OCI-LY7 (cell line): ENCODE results near the gene CHST7. TPM values are rescaled to one million over a fixed set of nuclear protein-coding genes. Genes with fewer than 3 reads are reported as not detected.

Source experiments
- BruUV-seq: library from RNA; stranded (reverse); fragments of 400-500 nt; replicated peaks from 2 replicates; lab custom pipeline; 2021; lab: Mats Ljungman, UMichigan
- CTCF ChIA-PET: fragments of 300-600 bp; sonication (Branson Sonifier 250); formaldehyde crosslinking; loops from one replicate; lab custom pipeline; 2022; ENCODE audit warnings: antibody characterized with exemption; ENCODE audit not compliant: unreplicated experiment; lab: Charles Lee
- POLR2A ChIA-PET: fragments of 300-600 bp; sonication (Branson Sonifier 250); formaldehyde crosslinking; loops from one replicate; lab custom pipeline; 2022; ENCODE audit warnings: antibody characterized with exemption; lab: Charles Lee
- DNase-seq: peaks from one replicate; pipeline ENCODE4 v3.0.0-alpha.2; 2015; ENCODE audit warnings: low spot score
- H2AFZ ChIP-seq: fragments of 200-600 bp; sonication (generic), shearing (Covaris generic); 2 replicates; pipeline ENCODE4 v1.6.1; 2014; ENCODE audit warnings: mild to moderate bottlenecking, antibody characterized with exemption, low read length, moderate library complexity
- H3K27ac ChIP-seq: fragments of 200-600 bp; sonication (generic); 2 replicates; pipeline ENCODE4 v1.5.1; 2014; ENCODE audit warnings: mixed run types, low read depth, mild to moderate bottlenecking, moderate library complexity, low read length, inconsistent platforms; ENCODE audit not compliant: poor library complexity, severe bottlenecking
- H3K36me3 ChIP-seq: fragments of 200-600 bp; sonication (generic); 2 replicates; pipeline ENCODE4 v1.6.1; 2014; ENCODE audit warnings: mild to moderate bottlenecking, antibody characterized with exemption, low read length, moderate library complexity, mixed read lengths; ENCODE audit not compliant: insufficient read depth
- H3K4me1 ChIP-seq: fragments of 200-600 bp; sonication (generic); 2 replicates; pipeline ENCODE4 v1.5.1; 2014; ENCODE audit warnings: mild to moderate bottlenecking, low read length; ENCODE audit not compliant: insufficient read depth, poor library complexity, severe bottlenecking
- H3K4me2 ChIP-seq: fragments of 200-600 bp; sonication (generic); 2 replicates; pipeline ENCODE4 v1.6.1; 2014; ENCODE audit warnings: mild to moderate bottlenecking, low read length
- H3K4me3 ChIP-seq: fragments of 200-600 bp; sonication (generic); 2 replicates; pipeline ENCODE4 v1.5.1; 2014; ENCODE audit warnings: mild to moderate bottlenecking, low read depth, low read length; ENCODE audit not compliant: poor library complexity, severe bottlenecking
- H3K79me2 ChIP-seq: fragments of 200-600 bp; sonication (generic); 2 replicates; pipeline ENCODE4 v1.6.1; 2016; ENCODE audit warnings: low read depth, mild to moderate bottlenecking, low read length, moderate library complexity, mixed read lengths; ENCODE audit not compliant: insufficient read depth
- H3K9me2 ChIP-seq: fragments of 200-600 bp; sonication (generic); 2 replicates; pipeline ENCODE4 v1.6.1; 2016; ENCODE audit warnings: mild to moderate bottlenecking, low read length, mixed read lengths; ENCODE audit not compliant: insufficient read depth
- H3K9me3 ChIP-seq: fragments of 200-600 bp; sonication (generic); 2 replicates; pipeline ENCODE4 v1.6.1; 2014; ENCODE audit warnings: mild to moderate bottlenecking, mixed run types, low read length, mixed read lengths
- H4K20me1 ChIP-seq: fragments of 200-600 bp; sonication (generic); 2 replicates; pipeline ENCODE4 v1.6.1; 2014; ENCODE audit warnings: mild to moderate bottlenecking, antibody characterized with exemption, low read length, moderate library complexity, mixed read lengths; ENCODE audit not compliant: insufficient read depth
- CTCF ChIP-seq: fragments of 200-600 bp; sonication (generic); conservative IDR thresholded peaks from 2 replicates; pipeline ENCODE4 v1.5.1; 2014; ENCODE audit warnings: mild to moderate bottlenecking, antibody characterized with exemption, low read length, moderate library complexity, mixed read lengths
- EZH2phosphoT487 ChIP-seq: fragments of 200-600 bp; sonication (generic); IDR thresholded peaks from 2 replicates; pipeline ENCODE4 v1.6.1; 2018; ENCODE audit warnings: low read depth, borderline replicate concordance, mild to moderate bottlenecking, mixed run types, antibody characterized with exemption, low read length, moderate library complexity, mixed read lengths
- intact Hi-C: fragments of 100-400 bp; cut with micrococcal nuclease; formaldehyde crosslinking; loops from one replicate; pipeline ENCODE4 v1.10.0; 2022; ENCODE audit not compliant: unreplicated experiment
- total RNA-seq, 2 experiments: library from RNA; depleted of rRNA in 1 of 2; stranded (reverse); fragments of >200 nt in 1 of 2; shearing (Covaris generic) in 1 of 2; gene quantifications; 2 replicates each; pipeline ENCODE4 v1.2.3, GENCODE V29; 2014 to 2022

The CHST7 gene
- total RNA-seq, 2 experiments from 2014 or later, result 2.0 to 5.3 TPM

- intact Hi-C loops, result no loop called here
- no peaks in the 10 kb centered on the region; the same call in 1 of the 2 replicates for H4K20me1 ChIP-seq
- CTCF ChIA-PET, result no interaction called here
Observed at GRCh38 chrX:46551494-46552128, 22.0 kb upstream of the CHST7 start.

GRCh38 chrX:46553935-46554334, 19.6 kb upstream of the CHST7 start:
- CTCF ChIA-PET, result no interaction called here
- DNase-seq, result no peak
- Histone ChIP-seq H3K4me2 (no peak overlapping the region), H4K20me1 (no peaks in the 10 kb centered on the region), H3K9me3 (no peaks in the 10 kb centered on the region), H2AFZ (no peak overlapping the region), H3K9me2 (no peaks in the 10 kb centered on the region), H3K27ac (no peak overlapping the region), H3K4me1 (peaks cover 8% of the 10 kb centered on the region), H3K79me2 (no peaks in the 10 kb centered on the region), H3K4me3 (no peak overlapping the region), H3K36me3 (no peaks in the 10 kb centered on the region; the same call in 1 of the 2 replicates)
- no TSS peak for BruUV-seq
- intact Hi-C loops, result loop anchor here (2.0 kb wide), 1 partner anchor 243 kb away; no protein-coding TSS in a partner anchor
- POLR2A ChIA-PET, result no interaction called here
- TF ChIP-seq EZH2phosphoT487, result no peak
- TF ChIP-seq CTCF, result no peak

More at GRCh38 chrX:46551494-46552128, 22.0 kb upstream of the CHST7 start:
- no peak overlapping the region for H2AFZ ChIP-seq
- no peaks in the 10 kb centered on the region for H3K9me2 ChIP-seq
- H3K36me3 ChIP-seq, result peaks cover 16% of the 10 kb centered on the region
- H3K4me3 ChIP-seq, result no peak overlapping the region
- no TSS peak for BruUV-seq
- peaks cover 8% of the 10 kb centered on the region for H3K4me1 ChIP-seq
- peaks cover 14% of the 10 kb centered on the region; the same call in 1 of the 2 replicates for H3K79me2 ChIP-seq
- TF ChIP-seq EZH2phosphoT487 (no peak), CTCF (no peak)
- H3K27ac ChIP-seq, result no peak overlapping the region
- no peak overlapping the region for H3K4me2 ChIP-seq
- POLR2A ChIA-PET, result no interaction called here
- DNase-seq, result no peak
- H3K9me3 ChIP-seq, result no peaks in the 10 kb centered on the region

- BruUV-seq, result no TSS peak
- POLR2A ChIA-PET, result interaction anchor here (0.6 to 1.0 kb wide), 3 partner anchors 53 to 93 kb away, joined by 3 to 7 read pairs (median 5); no protein-coding TSS in a partner anchor
- no peak for DNase-seq
Observed at GRCh38 chrX:46554942-46555341, 18.6 kb upstream of the CHST7 start.

More at GRCh38 chrX:46554942-46555341, 18.6 kb upstream of the CHST7 start:
- TF ChIP-seq CTCF (peak; percentile 58), EZH2phosphoT487 (no peak)
- Histone ChIP-seq H3K4me1 (peaks cover 4% of the 10 kb centered on the region), H4K20me1 (no peaks in the 10 kb centered on the region), H3K36me3 (no peaks in the 10 kb centered on the region), H2AFZ (no peak overlapping the region), H3K79me2 (no peaks in the 10 kb centered on the region), H3K27ac (no peak overlapping the region), H3K9me2 (no peaks in the 10 kb centered on the region), H3K4me2 (no peak overlapping the region), H3K4me3 (no peak overlapping the region), H3K9me3 (no peaks in the 10 kb centered on the region)
- CTCF ChIA-PET, result no interaction called here
- intact Hi-C loops, result loop anchor here (2.0 kb wide), 1 partner anchor 242 kb away; no protein-coding TSS in a partner anchor
